ENCODE results near the gene TRIO. TPM values are rescaled to one million over a fixed set of nuclear protein-coding genes. Genes with fewer than 3 reads are reported as not detected.

TRIO gene
- polyA plus RNA-seq, 10 donors: 151 to 228 (median 197) TPM

DNA sequence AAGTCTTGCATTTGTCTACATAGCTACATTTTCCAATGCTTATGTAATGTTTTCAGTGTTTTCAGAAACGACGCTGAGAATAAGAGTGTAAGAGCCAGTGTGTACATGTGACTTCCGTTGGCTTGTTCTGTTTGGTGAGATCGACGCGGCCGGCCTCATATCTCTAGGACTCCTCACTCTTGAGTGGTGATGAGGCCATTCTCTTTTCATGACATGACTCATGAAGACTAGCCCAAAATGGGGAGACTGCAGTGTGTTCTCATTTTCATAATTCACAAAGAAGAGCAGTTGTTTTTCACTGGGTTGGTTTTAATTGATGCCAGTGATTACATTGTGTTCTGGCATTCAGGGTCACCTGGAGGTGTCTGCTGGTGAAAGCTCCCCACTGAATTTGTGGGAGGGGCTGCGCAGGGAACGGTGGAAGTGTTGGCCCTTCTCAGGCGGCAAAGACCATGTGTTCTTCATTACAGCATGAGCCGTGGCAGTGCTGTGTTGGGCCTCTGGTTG, 306.9 kb downstream of the TRIO start:
- DNase-seq: peak; percentile 84 to 96 (median 91)

DNA sequence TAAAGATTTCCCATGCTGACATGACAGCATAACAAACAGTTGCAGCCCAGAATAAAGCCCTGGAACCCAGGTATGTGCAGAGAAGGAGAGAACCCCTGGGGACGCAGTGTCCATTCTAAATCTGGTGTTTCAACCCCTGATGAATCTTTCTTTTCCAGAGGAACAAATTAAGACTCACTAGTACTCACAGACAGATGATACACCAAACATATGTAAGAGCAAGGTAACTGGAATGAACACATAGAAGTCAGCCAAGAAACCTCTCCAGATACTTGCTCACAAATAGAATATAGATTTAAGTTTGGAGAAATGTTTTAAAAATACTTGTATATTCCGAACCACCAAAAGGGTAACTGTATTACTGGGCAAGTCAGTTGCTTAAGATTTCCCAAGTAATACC, 307.6 kb downstream of the TRIO start:
- peak in 1 of 3 donors; percentile 60 for DNase-seq

DNA sequence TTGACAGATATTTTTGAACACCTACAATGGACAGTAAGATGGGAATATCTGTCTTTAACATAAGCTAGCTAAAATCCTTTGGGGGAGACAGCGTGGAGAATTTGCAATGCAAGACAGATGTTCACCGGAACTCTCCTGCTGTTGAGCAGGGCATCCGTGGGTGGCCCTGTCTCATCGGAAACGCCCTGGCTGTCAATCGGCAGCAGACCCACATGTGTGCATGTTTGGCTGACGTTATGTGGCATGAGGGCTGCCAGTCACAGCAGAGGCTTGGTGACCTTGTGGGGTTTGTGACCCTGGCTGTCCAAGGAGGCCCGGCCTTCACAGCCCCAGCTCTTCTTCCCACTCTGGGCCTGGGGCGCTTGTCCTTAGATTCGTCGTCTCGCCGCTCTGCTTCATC, 308.7 kb downstream of the TRIO start:
- DNase-seq: peak in 1 of 3 donors; percentile 74

DNA sequence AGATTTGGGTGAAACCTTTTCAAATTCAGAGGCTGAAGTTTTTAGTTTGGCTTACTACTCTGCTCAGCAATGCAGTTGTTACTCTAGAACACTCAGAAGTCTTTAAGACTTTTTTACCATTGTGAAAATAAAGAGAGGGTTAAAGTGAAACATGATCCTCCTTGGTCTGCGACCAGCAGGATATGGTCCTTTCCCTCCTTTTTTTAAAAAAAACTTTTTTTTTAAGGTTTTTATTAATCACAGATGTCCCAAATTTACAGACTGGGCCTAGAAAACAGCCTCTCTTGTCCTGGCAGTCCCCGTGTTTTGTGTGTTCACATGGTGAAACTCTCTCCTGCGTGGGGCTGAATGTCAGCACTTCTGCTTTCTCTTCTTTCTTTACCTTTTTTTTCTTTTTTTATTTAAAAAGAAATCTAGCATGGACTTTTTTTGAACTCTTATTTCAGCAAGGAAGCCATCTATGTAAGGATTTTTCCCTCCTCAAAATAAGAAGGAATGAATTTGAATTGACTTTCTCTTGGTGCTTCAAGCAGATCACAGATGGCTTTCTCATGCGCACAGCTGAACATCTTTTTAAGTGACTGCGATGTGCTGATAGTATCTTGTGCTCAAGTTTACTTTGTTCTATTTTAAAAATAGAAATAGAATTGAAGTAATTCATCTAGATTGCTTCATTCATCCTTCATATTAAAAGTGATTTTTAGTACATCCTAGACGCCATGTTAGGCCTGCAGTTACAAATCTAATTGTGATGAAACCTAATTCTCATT, 309.7 kb downstream of the TRIO start:
- DNase-seq: peak in 2 of 3 donors; percentile 75 to 84

DNA sequence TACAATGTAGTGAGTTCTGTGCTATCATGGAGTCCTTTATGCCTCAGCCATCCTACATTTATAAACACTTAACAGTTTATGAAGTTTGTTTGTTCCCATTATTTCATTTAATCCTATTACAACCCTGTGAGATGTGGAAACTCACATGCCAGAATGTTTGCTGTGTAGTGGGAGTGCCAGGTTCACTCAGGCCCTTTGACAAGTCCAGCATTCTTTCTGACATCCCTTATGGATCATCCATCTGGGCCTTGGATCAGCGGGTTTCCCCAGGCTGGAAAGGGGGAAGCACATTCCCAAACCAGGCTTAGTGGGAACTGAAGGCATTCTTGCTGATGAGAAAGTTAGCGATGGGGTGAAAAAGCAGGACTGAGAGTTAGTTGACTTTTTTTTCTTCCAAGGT, 310.3 kb downstream of the TRIO start:
- DNase-seq: peak in 1 of 3 donors; percentile 62

DNA sequence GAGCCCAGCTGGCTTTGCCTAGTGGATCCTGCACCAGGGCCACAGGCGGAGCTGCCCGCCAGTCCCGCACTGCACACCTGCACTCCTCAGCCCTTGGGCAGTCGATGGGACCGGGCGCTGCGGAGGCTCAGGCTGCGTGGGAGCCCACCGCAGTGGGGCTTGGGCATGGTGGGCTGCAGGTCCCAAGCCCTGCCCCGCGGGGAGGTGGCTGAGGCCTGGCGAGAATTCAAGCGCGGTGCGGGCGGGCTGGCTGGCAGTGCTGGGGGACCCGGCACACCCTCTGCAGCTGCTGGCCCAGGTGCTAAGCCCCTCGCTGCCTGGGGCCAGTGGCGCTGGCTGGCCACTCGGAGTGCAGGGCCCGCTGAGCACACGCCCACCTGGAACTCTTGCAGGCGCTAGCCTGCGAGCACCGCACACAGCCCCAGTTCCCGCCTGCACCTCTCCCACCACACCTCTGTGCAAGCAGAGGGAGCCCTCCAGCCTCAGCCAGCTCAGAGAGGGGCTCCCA, 312.7 kb downstream of the TRIO start:
- no peak for DNase-seq

DNA sequence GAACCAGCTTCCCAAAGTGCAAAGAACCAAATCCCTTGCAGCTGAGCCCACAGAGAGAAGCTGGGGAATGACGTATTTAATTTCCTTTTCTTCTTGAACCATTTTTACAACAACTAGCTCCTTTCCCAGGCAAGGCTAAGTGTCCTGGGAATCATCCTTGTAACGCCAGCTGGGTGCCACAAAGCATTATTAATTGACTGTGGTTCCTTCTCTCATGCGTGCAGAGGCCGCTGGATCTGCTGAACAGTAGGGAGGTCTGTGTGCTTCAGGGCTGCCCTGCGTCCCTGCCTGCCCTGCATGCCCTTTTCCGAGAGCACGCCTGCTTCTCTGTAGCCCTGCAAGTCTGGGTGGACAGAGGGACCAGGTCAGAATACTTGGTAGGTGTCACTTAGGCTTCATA, 314.3 kb downstream of the TRIO start:
- DNase-seq: peak in 1 of 3 donors; percentile 59

DNA sequence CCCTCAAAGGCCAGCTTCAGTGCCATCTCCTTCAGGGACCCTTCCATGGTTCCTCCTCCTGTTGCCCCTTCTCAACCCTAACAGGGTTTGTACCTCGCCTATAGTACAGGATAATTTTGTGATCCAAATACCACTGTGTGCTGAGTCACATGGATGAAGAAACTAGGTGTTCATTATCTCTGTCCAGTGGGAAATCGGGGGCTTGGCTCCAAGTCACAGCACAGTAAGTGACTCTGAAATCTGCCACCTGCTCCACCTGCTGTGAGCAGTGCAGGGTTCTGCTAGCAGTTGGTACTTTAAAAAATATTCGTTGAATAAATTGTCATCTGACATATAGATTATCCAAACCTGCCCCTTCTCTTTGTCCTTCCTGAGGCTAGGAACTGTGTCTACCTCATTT, 315.3 kb downstream of the TRIO start:
- no peak for DNase-seq

DNA sequence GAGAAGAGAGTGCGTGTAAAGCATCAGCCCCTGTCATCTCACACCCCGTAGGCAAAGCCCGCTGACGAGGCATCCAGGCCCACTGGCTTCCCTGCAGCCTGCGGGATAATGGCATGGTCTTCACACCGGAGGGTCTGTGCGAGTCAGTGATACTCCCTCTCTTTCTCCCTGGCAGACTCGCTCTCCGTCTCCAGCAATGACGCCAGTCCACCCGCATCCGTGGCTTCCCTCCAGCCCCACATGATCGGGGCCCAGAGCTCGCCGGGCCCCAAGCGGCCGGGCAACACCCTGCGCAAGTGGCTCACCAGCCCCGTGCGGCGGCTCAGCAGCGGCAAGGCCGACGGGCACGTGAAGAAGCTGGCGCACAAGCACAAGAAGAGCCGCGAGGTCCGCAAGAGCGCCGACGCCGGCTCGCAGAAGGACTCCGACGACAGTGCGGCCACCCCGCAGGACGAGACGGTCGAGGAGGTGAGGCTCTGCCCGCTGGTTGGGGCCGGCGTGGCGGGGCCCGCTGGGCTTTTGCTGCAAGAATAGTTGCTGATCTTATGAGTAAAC, 317.8 kb downstream of the TRIO start:
- no peak for DNase-seq

DNA sequence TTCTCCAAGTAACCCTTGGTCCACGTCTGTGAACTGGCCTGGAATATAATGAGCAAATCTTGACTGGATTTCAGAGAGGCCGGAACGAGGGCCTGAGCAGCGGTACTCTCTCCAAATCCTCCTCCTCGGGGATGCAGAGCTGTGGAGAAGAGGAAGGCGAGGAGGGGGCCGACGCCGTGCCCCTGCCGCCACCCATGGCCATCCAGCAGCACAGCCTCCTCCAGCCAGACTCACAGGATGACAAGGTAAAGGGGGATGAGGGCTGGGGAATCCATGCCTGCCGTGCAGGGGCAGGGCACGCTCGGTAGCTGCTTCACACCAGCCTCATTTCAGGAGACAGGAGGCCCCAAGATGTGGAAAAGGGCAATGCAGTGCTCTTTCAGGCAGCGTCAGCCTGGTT, 319.5 kb downstream of the TRIO start:
- DNase-seq: no peak

DNA sequence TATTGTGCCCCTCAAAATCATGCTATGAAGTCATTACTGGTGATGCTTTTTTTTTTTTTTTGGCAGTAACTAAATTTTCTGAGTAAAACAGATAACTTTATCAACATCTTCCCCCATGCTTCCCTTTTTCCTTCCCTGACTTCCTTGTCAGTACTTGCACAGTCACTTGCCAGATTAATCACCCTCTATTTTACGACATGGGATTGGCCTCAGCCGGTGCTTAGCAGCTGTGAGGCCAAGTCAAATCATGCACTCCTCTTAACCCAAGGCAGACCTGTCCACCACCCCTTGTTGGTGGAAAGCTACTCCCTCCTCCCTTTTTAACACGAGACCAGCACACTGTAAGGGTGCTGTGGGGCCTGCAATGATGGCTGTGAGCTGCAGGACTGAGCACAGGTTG, 320.5 kb downstream of the TRIO start:
- DNase-seq: no peak

DNA sequence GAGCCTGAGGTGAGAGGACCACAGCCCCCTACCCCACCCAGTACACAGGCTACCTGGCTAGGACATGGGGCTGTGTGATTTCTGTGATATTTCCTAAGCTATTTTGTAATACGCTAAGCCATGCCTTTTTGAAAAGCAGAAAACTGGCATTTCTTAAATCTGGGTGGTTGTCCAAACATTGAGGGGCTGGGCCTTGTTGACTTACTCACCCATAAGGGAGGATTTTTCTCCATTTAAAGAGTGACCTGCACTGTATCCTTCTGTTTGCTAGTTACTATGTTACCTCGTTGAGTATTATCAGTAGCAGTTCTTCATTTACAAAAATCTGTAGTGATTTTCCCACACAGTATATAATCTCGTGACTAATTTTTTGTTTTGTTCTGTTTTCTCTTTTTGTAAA, 321.0 kb downstream of the TRIO start:
- DNase-seq: no peak

DNA sequence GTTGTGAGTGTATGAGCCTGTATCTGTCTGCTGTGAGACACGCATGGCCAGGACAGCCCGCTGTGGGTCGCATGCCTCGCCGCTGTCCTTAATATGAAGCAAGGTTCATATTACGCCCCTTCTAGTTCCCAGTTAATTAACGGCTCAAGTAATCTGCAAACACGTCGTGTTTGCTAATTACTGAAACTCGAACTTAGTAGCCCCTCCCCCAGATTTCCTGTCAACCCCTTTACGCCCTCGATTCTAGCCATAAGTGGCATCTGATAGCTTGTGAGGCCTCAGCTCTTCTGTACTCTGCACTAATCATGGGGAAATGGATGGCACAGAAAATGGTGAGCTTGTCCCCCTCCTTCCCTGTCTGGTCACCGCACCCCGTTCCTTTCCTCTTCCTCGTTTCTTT, 321.5 kb downstream of the TRIO start:
- no peak for DNase-seq

DNA sequence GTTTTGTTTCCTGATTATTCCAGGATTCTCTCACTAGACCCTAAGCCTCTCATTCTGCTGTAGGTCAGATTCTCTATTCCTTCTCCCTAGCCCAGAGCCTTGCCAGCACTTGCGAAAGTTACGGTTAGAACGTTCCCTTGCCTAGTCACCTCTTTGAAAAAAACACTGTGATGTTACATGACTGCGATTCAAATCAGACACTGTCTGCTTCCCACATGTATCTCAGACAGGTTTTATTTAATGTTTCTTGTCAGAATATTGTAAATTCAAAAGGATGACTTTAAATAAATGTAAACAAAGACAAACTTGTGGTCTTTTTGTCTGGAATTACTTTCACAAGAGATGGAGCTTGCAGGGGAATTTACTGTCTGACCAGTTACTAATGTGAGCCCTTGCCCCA, 322.0 kb downstream of the TRIO start:
- no peak for DNase-seq

DNA sequence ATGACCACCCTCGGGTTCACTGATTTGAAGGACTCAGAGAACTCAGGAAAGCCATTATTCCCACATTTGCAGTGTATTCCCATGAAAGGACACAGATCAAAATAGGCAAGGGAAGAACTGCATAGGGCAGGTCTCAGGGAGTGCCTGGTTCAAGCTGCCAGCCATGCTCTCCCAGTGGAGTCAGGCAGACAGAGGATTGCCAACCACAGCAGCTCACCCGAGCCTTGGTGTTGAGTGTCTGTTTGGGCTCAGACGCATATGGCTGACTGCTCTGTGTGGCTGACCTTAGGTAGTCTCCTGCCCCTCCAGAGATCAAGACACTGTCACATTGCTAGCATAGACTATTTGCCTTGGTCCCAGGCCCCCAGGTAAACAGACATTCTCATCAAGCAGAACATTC, 322.6 kb downstream of the TRIO start:
- DNase-seq: no peak

DNA sequence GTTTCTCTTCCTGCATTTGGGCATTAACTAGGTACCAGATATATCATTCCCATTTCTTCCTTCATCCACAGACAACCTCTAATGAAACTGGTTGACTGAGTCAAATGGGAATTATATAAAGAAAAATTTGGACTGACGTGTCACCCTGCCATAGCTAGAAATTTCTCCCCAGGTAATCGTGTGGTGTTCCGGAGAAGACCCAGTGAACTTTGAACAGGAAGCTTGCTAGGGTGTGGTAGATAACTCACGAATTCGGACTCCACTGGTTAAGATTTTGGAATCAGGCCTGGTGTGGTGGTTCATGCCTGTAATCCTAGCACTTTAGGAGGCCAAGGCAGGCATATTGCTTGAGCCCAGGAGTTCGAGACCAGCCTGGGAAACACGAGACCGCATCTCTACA, 324.1 kb downstream of the TRIO start:
- no peak for DNase-seq

DNA sequence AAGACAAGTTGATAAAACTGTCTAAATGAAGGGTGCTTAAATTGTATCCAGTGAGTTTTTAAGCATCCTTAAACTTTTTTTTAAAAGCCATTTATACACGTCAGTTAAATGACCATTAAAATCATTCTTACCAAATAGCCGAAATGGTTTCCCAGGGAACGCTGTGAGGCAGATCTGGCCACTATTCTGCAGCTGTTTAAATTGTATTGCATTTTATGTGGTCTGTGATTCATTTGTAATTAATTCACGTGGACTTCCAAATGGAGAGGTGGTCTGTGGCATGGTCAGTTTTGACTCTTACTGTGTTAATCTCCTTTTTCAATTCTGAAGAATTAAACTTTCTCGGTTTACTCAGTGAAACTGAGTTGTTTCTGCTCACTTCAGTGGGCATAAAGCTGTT, 324.7 kb downstream of the TRIO start:
- DNase-seq: no peak

DNA sequence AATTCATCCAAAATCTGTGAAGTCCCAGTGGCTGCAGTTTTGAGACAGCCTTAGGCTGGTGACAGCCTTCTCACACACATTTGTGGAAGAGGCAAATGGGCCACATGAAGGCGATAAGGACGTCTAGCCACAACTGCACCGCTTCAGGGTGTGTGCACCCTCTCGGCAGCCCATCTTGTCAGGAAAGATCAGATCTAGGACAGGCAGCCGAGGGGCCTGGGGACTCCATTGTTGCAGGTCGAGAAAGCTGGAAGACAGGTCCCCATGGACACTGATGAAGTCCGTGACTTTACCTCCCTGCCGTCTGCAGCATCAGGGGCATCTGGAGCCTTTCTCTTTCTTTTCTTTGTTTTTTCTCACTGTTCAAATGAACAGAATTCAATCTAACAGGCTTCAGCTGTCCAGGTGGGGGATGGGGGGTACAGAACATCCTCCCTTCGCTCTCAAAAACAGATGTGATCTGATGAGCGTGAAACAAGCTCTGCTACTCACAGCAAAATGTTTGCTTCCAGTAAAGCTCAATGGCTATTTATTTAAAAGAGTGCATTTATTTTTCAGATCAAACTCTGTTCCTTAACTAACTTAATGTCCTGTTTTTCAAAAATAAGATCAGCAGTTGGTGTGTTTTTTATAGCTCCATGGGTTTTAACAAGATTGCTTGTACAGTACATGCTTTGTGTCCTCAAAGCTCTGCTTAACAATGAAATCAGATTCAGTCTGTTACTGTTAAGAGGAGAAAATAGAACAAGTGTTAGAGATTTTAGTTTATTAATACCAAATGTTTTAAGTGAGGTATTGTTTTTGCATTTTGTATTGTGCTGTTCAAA, 326.6 kb downstream of the TRIO start:
- DNase-seq: peak in 1 of 3 donors; percentile 68

DNA sequence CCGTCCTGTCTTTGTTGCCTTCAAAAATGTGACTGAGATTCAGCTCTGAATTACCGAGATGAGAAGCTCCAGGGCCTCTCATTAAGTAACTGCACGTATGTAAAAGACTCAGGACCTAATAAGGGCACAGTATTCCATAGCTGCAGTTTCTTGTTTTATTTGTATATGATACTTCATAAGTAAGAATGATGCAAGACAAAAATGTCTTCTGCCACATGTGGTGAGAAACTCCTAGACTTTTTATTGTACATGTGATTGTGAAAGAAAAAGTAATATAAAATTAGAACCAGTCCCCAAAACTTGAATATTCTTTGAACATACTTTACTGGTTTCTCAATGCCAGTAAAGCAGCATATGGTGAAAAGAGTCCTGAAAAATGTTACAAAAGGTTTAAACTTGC, 328.4 kb downstream of the TRIO start:
- DNase-seq: no peak

DNA sequence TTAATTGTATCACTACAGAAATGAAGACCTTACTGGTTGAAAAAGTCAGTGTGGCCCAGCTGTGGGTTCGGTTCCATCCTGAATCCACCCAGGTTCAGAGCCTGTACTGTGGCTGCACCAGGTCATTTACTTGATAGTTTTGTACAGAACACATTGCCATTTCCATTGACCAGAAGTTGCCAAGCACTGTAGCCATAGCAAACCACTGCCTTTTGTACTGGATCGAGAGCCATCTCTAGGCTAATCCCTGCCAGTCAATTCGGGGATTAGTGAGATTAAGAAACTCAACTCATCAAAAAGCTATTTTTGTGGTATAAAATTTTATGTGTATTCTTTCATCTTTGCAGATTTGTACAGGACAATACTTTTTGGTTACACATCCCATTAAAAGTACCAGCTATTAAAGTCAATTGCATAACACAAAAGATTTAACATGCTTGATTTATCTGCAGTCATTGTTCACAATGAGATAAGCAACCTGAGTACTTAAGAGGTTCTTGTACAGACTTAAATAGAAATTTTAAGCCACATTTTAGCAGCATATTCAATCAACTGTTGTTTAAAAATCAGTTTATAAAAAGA, 329.9 kb downstream of the TRIO start:
- DNase-seq: no peak

DNA sequence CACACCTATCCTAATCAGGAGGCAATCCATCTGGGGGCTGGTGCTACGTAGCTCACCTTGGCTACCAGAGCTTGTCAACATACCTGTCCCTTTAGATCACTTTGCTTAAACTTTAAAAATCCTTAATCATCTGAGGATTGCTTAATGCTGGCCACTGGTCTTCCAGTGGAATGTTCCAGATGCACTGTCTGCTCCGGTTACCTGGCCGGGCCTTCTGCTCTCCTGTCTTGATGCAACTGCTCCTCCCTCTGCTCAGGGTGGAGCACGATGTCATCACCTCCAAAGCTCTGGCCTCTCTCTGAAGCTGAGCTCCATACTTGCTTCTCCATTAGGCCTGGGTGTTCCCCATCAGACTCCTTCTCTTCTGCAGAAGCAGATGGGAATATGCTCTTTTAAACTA, 331.9 kb downstream of the TRIO start:
- DNase-seq: no peak

DNA sequence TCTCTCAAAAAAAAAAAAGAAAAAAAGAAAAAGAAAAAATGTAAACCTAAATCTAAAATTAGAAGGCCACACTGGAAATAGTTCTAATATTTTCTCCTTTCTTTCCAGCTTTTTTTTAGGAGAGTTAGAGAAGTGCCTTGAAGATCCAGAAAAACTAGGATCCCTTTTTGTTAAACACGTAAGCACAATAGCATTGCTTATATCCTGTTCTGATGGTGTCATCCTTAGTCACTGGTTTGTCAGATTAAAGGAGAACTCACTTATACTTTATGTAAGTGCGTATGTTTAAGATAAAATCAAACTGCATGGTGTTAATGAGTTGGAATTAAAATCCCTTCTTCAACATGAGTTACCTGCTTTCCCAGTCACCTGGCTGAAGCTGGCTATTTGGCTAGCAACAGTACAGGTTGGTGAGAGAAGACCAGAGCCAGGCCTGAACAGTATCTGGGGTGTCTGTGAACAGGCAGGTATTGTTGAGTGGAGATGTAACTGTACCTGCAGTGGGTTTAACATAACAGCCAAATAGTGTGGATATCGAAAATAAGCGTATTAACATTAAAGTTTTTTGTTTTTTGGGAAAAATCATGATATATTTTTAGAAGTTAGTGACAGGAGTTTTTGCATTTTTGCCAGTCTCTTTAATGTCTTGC, 333.8 kb downstream of the TRIO start:
- no peak for DNase-seq
